Measurements from ENCODE around the gene CHRD. TPM values are rescaled to one million over a fixed set of nuclear protein-coding genes. Genes with fewer than 3 reads are reported as not detected.
"Not testable (repeated sequence)": the region's sequence is repeated elsewhere in the genome, so short reads cannot be mapped to it uniquely, and the experiment has no call there.

The CHRD gene
- polyA plus RNA-seq, 3 donors = 10.1 to 30.1 (median 14.2) TPM

DNA sequence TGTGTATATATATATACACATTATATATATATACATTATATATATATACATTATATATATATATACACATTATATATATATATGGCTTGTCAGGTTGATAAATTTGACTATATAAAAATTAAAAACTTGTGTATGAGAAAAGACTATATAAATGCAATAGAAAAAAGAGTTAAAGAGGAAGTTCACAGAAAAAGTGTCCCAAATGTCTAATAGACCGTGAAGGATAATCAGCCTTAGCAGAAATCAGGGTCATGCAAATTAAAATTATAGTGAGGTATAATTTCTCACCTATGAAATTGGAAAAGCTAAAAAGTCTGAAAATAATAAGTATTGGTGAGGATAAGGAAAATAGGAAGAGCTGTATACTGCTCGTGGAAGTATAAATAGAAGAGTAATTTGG, 51.1 kb downstream of the CHRD start:
- WGBS, 3 donors = 84 to 93% (median 87%) methylated on average over 2 of the region's 2 CpGs
- H3K27ac ChIP-seq (ENCODE audit: low read depth, low read length) = no peak overlapping the region

DNA sequence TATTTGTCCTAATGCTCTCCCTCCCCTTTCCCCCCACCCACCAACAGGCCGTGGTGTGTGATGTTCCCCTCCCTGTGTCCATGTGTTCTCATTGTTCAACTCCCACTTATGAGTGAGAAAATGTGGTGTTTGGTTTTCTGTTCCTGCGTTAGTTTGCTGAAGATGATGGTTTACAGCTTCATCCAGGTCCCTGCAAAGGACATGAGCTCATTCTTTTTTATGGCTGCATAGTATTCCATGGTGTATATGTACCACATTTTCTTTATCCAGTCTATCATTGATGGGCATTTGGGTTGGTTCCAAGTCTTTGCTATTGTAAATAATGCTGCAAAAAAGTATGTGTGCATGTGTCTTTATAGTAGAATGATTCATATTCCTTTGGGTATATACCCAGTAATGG, 53.3 kb downstream of the CHRD start:
- not testable (repeated sequence) for H3K27ac ChIP-seq (ENCODE audit: low read depth, low read length)
- 72 to 91% (median 90%) methylated on average over 2 of the region's 2 CpGs for WGBS, 3 donors

DNA sequence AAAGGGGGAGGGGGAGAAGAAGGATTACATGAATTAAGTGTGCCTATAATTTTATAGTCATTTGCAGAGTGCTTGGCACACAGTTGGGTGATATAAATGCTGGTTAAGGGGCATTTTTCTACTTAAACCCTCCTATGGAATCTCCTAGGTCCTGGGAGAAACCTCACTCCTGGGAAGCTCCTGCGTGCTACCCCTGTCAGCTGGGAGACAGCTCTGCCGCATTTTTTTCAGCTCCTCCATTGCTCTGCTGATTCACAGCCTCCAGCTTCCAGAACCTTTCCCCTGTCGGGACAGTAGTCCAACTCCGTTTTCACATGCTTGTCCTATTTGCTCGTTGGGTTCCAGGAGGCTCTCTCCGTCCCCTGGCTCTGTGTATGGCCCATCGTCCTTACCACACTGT, 59.2 kb downstream of the CHRD start:
- 56 to 74% (median 74%) methylated on average over 7 of the region's 7 CpGs for WGBS, 3 donors
- H3K27ac ChIP-seq (ENCODE audit: low read depth, low read length) = no peak overlapping the region

Other genes with a start within 250 kb of the CHRD start
- 10 to 100 TPM; 24.4 to 38.0 (median 26.3) TPM for gene EIF2B5, start 244.7 kb upstream of the CHRD start, polyA plus RNA-seq
- 10 to 100 TPM; 27.3 to 31.8 (median 29.0) TPM for gene DVL3, start 224.7 kb upstream of the CHRD start, polyA plus RNA-seq
- gene AP2M1, start 205.2 kb upstream of the CHRD start, polyA plus RNA-seq = 100 to 1,000 TPM; 121 to 313 (median 264) TPM
- 10 to 100 TPM; 37.4 to 57.2 (median 42.4) TPM for gene ABCF3, start 193.9 kb upstream of the CHRD start, polyA plus RNA-seq
- gene VWA5B2, start 150.5 kb upstream of the CHRD start, polyA plus RNA-seq = 1 to 10 TPM in 1 of 3 donors, under 1 TPM in 1, not detected in 1; 0.33 to 4.4 TPM
- 10 to 100 TPM; 22.6 to 43.9 (median 35.4) TPM for gene ALG3, start 131.1 kb upstream of the CHRD start, polyA plus RNA-seq
- gene EEF1AKMT4, start 130.4 kb upstream of the CHRD start, polyA plus RNA-seq = 1 to 10 TPM; 2.1 to 8.0 (median 4.4) TPM
- gene CAMK2N2, start 118.5 kb upstream of the CHRD start, polyA plus RNA-seq = 10 to 100 TPM in 1 of 3 donors, under 1 TPM in 1, not detected in 1; 0.06 to 15.6 TPM
- gene ECE2, start 104.0 kb upstream of the CHRD start, polyA plus RNA-seq = 1 to 10 TPM in 1 of 3 donors, not detected in 2; 5.5 TPM
- gene PSMD2, start 80.8 kb upstream of the CHRD start, polyA plus RNA-seq = 100 to 1,000 TPM in 2 of 3 donors, 10 to 100 TPM in 1; 74.6 to 181 (median 139) TPM
- 100 to 1,000 TPM; 114 to 271 (median 178) TPM for gene EIF4G1, start 65.4 kb upstream of the CHRD start, polyA plus RNA-seq
- gene FAM131A, start 42.5 kb upstream of the CHRD start, polyA plus RNA-seq = 10 to 100 TPM in 2 of 3 donors, 1 to 10 TPM in 1; 7.6 to 16.5 (median 13.9) TPM
- 1 to 10 TPM; 2.8 to 4.3 (median 3.1) TPM for gene CLCN2, start 18.4 kb upstream of the CHRD start, polyA plus RNA-seq
- gene POLR2H, start 18.3 kb upstream of the CHRD start, polyA plus RNA-seq = 10 to 100 TPM; 55.7 to 89.0 (median 61.4) TPM
- 1 to 10 TPM in 2 of 3 donors, under 1 TPM in 1; 0.98 to 1.3 (median 1.0) TPM for gene THPO, start 1.8 kb upstream of the CHRD start, polyA plus RNA-seq
- gene EPHB3, start 181.7 kb downstream of the CHRD start, polyA plus RNA-seq = 1 to 10 TPM in 2 of 3 donors, under 1 TPM in 1; 0.67 to 2.2 (median 1.7) TPM